Gastrocnemius medialis (tissue), 4 donors: ENCODE measurements around the gene NRCAM.

Source experiments
- CTCF ChIP-seq, 5 experiments: fragments of 450-650 bp in 3 of 5; fragments of 200-600 bp in 2 of 5; sonication (generic) in 2 of 5; IDR thresholded peaks in 4 of 5; conservative IDR thresholded peaks in 1 of 5; 1 replicate in 4 of 5; 2 replicates in 1 of 5; pipeline ENCODE4 v1.5.1; 2016 to 2019; ENCODE audit warnings: antibody characterized with exemption in 5 of 5, mild to moderate bottlenecking in 3 of 5, moderate library complexity in 3 of 5
- POLR2A ChIP-seq, 2 donors: fragments of 450-650 bp; IDR thresholded peaks; one replicate each; pipeline ENCODE4 v1.6.1; 2017; ENCODE audit warnings: antibody characterized with exemption in 2 of 2, mild to moderate bottlenecking in 2 of 2, moderate library complexity in 2 of 2

- TF ChIP-seq POLR2A (IDR thresholded peaks at IDR 0.05) (no peak), CTCF (IDR thresholded peaks at IDR 0.05 in 4 of 5, conservative IDR thresholded peaks at IDR 0.05 in 1 of 5) (no peak)
Observed at GRCh38 chr7:108143658-108144420, 312.4 kb downstream of the NRCAM start.
